HG03135 (cell line): Measurements from ENCODE around the gene GIGYF2.
A peak's percentile ranks its signal among the peaks of the same experiment; 100 is the strongest.
"Not testable (repeated sequence)": the region's sequence is repeated elsewhere in the genome, so short reads cannot be mapped to it uniquely, and the experiment has no call there.

Experiments used
- ATAC-seq: cut with Tn5 transposase; IDR thresholded peaks from one replicate; pipeline ENCODE4 v1.9.1; 2021; ENCODE audit warnings: mild to moderate bottlenecking, moderate library complexity; ENCODE audit not compliant: unreplicated experiment

GIGYF2 gene, protein sequence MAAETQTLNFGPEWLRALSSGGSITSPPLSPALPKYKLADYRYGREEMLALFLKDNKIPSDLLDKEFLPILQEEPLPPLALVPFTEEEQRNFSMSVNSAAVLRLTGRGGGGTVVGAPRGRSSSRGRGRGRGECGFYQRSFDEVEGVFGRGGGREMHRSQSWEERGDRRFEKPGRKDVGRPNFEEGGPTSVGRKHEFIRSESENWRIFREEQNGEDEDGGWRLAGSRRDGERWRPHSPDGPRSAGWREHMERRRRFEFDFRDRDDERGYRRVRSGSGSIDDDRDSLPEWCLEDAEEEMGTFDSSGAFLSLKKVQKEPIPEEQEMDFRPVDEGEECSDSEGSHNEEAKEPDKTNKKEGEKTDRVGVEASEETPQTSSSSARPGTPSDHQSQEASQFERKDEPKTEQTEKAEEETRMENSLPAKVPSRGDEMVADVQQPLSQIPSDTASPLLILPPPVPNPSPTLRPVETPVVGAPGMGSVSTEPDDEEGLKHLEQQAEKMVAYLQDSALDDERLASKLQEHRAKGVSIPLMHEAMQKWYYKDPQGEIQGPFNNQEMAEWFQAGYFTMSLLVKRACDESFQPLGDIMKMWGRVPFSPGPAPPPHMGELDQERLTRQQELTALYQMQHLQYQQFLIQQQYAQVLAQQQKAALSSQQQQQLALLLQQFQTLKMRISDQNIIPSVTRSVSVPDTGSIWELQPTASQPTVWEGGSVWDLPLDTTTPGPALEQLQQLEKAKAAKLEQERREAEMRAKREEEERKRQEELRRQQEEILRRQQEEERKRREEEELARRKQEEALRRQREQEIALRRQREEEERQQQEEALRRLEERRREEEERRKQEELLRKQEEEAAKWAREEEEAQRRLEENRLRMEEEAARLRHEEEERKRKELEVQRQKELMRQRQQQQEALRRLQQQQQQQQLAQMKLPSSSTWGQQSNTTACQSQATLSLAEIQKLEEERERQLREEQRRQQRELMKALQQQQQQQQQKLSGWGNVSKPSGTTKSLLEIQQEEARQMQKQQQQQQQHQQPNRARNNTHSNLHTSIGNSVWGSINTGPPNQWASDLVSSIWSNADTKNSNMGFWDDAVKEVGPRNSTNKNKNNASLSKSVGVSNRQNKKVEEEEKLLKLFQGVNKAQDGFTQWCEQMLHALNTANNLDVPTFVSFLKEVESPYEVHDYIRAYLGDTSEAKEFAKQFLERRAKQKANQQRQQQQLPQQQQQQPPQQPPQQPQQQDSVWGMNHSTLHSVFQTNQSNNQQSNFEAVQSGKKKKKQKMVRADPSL (N-terminal part only)

DNA sequence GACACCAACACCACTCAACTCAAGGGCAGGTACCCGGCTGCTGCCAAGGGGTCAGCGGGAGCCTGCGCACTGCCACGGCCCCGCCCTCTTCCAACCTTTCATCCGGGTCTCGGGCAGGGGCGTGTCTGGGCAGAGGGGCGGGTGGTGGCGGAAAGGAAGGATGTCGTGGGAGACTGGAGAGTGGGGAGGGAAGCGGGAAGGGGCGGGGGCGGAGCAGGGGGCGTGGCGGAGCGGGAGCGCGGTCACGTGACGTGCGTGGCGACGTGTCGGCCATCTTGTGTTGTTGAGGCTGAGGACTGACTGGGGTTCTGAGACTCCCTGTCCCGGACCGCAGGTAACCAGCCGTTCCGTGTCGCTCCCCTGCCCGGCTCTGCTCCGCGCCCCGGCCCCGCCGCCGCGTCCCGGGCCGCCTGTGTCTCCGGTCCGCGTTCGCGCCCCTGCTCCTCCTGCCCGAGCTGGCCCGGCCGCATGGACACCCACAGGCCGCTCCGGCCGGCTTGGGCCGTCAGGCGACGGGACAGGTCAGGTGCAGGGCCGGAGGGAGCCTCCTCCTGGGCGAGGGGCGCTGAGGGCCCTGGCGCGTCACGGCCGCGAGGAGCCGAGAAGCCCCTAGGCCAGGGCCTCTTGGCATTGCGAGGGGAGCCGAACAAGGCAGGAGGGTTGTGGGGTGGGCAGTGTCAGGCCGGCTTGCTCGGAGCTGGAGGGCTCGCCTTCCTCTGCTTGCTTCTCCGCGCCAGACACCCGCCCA, at the start of gene GIGYF2:
GIGYF2 (plus strand) TSS at position 273 of the 748 bp plus-strand sequence. CDS start 37,867 bp downstream, outside the sequence.
- peak; percentile 71 for ATAC-seq

- ATAC-seq: no peak
Observed at GRCh38 chr2:232649033-232649432, 48.1 kb upstream of the GIGYF2 start.

- no peak for ATAC-seq
Observed at GRCh38 chr2:232652505-232652851, 44.7 kb upstream of the GIGYF2 start.

DNA sequence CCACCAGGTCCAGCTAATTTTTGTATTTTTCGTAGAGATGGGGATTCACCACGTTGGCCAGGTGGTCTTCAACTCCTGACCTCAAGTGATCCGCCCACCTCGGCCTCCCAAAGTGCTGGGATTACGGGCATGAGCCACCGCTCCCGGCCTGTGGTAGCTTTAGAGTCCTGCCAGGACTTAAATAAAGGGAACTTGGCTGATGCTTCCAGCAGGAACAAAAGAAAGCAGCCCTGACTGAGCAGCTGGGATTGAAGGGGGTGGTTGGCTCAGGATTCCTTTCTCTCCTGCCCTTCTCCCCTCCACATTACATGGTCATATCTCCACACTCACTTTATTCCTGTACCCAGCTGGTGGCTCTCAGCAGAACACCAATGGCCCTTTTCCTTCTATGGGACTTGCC, 43.7 kb upstream of the GIGYF2 start:
- ATAC-seq: no peak

DNA sequence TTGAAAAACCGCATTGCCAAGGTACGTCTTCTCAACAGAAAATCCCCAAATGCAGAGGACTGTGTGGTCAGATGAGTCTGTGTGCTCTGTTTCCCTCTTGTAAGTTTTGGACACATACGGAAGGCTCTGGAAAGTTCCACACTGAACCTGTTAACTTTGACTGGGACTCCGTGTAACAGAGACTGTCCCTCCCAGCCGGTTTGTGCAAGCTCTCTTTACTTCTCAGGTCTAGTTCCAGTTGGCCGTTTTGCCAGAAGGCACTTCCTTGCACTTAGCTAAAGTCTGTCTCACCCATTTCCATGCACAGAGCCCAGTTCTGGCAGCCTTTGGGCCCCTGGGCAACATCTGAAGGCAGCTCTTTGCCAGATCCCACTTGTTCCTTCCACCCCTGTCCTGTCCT, 41.7 kb upstream of the GIGYF2 start:
- no peak for ATAC-seq

- no peak for ATAC-seq
Observed at GRCh38 chr2:232658217-232658785, 38.8 kb upstream of the GIGYF2 start.

- ATAC-seq: no peak
Observed at GRCh38 chr2:232659359-232659758, 37.8 kb upstream of the GIGYF2 start.

DNA sequence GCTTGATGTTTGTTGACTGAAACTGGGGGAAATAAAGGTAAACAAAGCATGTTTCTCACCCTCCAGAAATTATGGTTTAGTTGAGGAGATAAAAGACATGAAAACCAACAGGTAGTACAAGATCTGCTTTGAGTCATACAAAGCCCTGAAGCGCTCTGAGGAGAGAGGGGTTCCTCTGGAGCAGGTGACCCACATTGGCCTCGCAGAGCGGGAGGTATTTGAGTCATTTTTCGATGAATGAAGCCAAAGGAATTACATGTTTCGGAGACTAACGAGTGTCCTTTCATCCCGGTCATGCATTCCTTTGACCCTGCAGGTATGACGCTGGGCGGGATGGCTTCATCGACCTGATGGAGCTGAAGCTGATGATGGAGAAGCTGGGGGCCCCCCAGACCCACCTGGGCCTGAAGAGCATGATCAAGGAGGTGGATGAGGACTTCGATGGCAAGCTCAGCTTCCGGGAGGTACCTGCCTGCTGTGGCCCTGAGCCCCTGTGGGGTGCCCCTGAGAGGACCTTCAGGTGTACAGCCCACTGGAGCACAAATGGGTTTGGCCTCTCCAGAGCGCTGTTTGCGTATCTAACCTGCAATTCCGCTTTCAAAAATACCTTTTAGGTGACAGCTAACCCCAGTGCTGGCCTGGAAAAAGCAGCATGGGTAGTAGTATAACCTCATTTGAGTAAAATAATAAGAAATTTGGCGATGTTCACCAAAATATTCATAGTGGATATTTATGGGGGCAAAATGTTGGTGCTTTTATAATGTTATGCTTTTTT, 34.5 kb upstream of the GIGYF2 start:
- no peak for ATAC-seq

- no peak for ATAC-seq
Observed at GRCh38 chr2:232666051-232666805, 30.9 kb upstream of the GIGYF2 start.

- ATAC-seq: no peak
Observed at GRCh38 chr2:232667989-232668583, 29.0 kb upstream of the GIGYF2 start.

GRCh38 chr2:232668805-232669444, 28.2 kb upstream of the GIGYF2 start:
- ATAC-seq: no peak

DNA sequence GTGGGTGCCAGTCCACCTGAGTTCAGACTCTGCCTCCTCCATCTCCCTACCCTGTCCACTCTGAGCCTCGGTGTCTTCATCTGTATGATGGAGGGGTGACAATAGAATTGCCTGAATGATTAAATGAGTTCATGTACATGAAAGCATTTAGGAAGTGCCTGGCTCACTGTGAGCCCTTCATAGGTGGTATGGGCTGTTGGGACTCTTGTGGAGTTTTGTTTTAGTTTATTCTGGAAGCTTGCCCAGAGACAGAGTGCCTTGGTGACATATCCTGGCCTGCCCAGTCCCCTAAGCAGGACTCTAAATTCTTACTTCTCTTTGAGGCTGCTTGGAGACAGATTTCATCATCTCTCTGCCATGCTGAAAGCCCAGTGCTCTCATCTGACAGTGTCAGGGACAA, 24.5 kb upstream of the GIGYF2 start:
- no peak for ATAC-seq

DNA sequence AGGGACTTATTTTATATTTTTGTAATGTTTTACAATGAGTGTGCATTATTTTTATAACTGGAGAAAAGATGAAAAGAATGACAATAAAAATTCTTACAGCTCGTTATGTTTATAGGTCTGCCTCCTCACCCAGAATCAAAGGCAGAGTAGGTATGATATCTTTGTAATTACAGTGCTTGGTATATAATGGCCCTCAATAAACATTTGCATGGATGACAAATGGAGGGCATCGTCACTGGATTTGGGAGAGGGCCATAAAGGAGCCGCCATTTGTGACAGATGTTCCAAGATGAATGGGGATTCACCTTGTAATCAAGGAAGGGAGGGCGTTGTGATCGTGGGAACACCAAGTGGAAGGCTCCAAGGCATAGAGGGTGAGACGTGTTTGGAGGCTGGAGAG, 22.6 kb upstream of the GIGYF2 start:
- ATAC-seq: no peak

- ATAC-seq: no peak
Observed at GRCh38 chr2:232675381-232675780, 21.8 kb upstream of the GIGYF2 start.

DNA sequence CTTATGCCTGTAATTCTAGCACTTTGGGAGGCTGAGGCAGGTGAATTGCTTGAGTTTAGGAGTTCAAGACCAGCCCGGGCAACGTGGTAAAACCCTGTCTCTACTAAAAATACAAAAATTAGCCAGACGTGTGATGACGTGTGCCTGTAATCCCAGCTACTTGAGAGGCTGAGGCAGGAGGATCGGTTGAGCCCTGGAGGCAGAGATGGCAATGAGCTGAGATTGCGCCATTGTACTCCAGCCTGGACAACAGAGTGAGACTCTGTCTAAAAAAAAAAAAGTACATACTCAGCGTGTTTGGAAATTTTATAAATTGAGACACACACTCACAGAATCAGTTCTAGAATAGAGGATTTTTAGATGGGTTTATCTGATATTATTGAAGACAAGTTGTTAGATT, 17.1 kb upstream of the GIGYF2 start:
- ATAC-seq: no peak

DNA sequence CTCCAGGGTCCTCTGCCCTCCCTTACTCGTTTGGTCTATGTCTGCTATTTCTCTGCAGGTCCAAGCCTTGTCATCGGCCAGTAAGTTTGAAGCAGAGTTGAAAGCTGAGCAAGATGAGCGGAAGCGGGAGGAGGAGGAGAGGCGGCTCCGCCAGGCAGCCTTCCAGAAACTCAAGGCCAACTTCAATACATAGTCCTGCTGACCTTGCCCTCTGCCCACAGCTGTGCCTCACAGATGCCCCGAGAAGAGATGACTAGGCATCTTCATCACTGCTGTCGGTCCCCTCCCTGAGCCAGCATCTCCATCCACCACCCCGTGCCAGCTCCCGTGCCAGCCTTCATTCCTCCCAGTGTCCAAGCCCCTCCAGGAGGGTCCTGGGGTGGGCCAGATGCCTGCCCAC, 15.6 kb upstream of the GIGYF2 start:
- ATAC-seq: no peak

- ATAC-seq: no peak
Observed at GRCh38 chr2:232683368-232683767, 13.8 kb upstream of the GIGYF2 start.

DNA sequence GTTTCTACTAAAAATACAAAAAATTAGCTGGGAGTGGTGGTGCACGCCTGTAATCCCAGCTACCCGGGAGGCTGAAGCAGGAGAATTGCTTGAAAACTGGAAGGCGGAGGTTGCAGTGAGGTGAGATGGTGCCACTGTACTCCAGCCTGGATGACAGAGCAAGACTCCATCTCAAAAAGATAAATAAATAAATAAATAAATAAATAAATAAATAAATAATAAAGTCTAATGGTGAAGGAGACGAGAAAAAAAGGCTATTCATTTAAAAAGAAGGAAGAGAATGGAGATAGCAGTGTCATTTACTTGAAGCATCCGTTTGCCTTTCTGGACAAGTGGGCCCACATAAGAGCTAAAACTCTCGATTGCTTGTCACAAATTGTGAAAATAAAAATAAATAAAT, 11.7 kb upstream of the GIGYF2 start:
- ATAC-seq: not testable (repeated sequence)
